ENCODE data around the gene DOCK9.

Gene DOCK9

DNA sequence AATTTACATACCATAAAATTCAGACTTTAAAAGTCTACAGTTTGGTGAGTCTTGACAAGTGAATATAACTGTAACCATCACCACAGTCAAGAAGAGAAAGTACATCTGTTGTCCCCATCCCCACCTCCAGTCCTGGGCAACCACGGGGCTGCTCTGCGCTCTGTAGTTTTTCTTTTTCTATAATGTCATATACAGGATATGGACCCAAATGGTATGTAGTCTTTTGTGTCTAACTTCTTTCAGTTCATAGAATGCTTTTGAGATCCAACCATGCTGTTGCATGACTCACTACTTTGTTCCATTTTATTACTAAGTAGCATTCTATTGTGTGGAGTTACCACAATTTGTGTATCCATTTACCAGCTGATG is 103.9 kb downstream of the DOCK9 start:
- no peak for DNase-seq (ENCODE audit: extremely low read depth, low read depth)
- TF ChIP-seq, protein P1, sequence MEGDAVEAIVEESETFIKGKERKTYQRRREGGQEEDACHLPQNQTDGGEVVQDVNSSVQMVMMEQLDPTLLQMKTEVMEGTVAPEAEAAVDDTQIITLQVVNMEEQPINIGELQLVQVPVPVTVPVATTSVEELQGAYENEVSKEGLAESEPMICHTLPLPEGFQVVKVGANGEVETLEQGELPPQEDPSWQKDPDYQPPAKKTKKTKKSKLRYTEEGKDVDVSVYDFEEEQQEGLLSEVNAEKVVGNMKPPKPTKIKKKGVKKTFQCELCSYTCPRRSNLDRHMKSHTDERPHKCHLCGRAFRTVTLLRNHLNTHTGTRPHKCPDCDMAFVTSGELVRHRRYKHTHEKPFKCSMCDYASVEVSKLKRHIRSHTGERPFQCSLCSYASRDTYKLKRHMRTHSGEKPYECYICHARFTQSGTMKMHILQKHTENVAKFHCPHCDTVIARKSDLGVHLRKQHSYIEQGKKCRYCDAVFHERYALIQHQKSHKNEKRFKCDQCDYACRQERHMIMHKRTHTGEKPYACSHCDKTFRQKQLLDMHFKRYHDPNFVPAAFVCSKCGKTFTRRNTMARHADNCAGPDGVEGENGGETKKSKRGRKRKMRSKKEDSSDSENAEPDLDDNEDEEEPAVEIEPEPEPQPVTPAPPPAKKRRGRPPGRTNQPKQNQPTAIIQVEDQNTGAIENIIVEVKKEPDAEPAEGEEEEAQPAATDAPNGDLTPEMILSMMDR (IDR thresholded peaks at IDR 0.05; ENCODE audit: low read depth, low read length), result no peak

DNA sequence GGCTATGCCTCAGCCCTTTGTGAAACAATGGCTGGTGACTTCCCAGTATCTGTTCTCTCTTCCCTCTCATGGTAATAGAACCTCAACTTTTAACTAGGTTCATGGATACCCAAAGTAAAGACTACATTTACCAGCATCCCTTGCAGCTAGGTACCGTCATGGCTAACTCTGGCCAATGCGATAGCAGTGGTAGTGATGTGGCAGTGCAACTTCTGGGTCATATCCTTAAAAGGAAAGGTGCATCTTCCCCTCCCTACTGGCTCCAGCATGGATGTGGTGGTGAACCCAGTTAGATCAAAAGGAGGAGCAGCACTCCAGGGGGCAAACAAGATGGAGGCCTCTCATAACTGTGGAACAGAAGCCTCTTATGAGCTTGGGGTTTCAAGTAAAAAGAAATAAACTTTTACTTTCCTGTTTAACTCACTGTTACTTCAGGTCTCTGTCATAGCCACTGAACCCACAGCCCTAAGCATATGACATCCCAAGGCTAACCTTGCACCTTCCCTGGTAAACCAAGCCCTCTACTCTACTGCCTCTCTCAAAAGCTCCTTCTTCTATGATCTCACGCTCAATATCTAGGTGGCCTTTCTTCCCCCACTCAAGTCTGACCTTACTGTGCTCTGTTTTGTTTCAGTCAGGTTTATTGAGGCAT is 104.4 kb downstream of the DOCK9 start:
- DNase-seq (ENCODE audit: extremely low read depth, low read depth), result no peak

DNA sequence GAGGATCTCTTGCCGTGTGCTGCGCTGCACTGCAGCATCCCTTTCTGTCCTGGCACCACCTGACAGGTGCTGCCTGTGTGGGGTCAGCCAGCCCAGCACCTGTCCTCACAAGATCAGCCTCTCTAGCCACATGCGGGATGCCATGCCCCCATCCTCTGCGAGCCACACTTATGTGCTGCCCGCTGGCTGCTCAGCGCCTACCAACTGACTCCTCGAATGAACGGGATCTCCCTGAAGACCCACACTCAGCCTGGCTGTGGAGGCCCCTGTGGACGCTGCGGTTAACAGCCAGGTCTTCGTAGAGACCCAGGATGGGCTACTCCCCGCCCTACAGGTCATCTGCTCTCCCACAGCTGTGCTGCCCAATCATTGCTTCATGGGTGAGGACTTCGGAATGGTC is 106.1 kb downstream of the DOCK9 start:
- DNase-seq (ENCODE audit: extremely low read depth, low read depth), result no peak
- TF ChIP-seq, protein P1 (IDR thresholded peaks at IDR 0.05; ENCODE audit: low read depth, low read length), result no peak

More for the DNA sequence above, 104.4 kb downstream of the DOCK9 start:
- TF ChIP-seq, protein P1 (IDR thresholded peaks at IDR 0.05; ENCODE audit: low read depth, low read length), result no peak

DNA sequence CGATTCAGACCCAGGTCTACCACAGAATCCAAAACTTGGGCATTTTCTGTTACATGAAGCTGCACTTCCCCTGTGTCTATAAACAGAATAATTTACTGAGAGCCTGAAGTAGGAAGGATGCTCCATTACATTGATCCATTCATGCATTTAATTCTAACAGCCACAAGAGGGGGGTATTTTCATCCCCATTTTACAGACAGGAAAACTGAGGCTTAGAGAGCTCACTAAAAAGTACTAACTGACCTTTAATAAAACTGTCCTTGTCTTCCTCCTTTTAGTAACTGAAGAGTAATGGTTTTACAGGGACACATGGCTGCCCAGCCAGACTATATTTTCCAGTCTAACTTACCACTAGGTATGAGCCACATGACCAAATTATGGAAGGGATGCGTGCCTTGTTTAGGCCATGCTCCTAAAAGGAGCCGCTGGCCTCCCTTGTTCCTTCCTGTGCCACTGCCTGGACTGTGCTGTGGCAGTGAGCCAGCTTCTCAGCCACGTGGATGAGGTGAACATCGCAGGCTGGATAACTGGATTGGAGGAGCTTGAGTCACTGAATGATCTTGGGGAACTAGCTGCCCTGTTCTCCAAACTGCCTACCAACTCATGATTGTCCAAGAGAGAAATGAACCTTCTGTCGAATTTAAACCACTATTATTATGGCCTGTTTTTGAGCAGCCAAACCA is 108.3 kb downstream of the DOCK9 start:
- TF ChIP-seq, protein P1 (IDR thresholded peaks at IDR 0.05; ENCODE audit: low read depth, low read length), result no peak
- DNase-seq (ENCODE audit: extremely low read depth, low read depth), result no peak

DNA sequence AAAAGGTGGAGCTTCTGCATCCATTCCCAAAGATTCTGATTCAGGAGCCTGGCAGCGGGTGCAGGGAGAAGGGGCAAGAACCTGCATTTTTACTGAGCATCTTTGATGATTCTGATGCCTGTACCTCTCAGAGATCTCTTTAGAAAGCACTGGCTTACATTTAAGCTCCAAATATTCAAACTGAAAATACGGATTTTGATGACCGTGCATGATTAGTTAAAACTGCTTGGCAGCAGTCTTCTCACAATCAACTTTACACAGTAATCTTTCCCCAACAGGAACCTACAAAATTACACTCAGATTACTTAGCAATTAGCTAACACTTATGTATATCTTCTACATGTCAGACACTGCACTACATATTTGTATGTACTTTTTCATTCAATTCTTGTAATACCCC is 108.9 kb downstream of the DOCK9 start:
- TF ChIP-seq, protein P1 (IDR thresholded peaks at IDR 0.05; ENCODE audit: low read depth, low read length), result no peak
- no peak for DNase-seq (ENCODE audit: extremely low read depth, low read depth)

DNA sequence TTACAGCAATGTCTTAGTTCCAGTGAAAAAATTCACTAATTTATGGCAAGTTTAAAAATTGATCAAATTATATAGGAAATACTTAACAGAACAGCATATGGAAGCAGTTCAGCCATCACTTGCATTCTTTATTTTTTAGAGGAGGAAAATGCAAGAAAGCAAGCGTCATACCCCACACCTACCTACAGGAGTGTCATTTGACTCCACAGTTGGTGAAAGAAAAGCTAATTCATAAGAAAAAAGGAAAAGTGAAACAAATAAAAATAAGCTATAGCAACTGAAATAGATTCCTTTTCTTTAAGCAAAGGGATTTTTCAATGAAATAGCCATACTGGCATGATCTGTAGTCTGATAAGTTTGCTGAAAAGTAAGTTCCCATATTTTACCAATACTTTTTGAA is 111.0 kb downstream of the DOCK9 start:
- TF ChIP-seq, protein P1 (IDR thresholded peaks at IDR 0.05; ENCODE audit: low read depth, low read length), result no peak
- no peak for DNase-seq (ENCODE audit: extremely low read depth, low read depth)

DNA sequence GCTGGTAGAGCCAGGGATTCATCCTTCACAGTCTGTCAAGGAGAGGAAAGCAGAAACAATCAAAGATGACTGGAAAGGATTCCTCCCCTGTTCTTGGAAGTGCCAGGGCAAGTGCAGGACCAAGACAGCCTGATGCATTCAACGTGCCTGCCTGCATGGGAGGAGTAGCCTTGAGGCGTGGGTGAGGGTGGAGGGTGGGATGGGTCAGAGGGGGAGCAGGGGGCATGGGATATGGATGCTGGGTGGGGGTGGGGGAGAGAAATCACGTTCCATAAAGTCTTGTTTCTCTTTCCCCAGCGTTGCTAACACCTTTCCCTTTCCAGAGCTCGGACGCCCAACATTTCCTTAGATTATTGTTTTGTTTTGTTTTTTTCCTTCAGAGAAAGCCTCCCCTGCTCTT is 117.4 kb downstream of the DOCK9 start:
- DNase-seq (ENCODE audit: extremely low read depth, low read depth), result no peak
- TF ChIP-seq, protein P1 (IDR thresholded peaks at IDR 0.05; ENCODE audit: low read depth, low read length), result no peak

All from AG09319 (cell line).